ENCODE data around the gene NOL7. TPM values are rescaled to one million over a fixed set of nuclear protein-coding genes. Genes with fewer than 3 reads are reported as not detected.

Gene NOL7
- total and polyA plus RNA-seq, 2 of the 8 experiments (the other 6 are each of a cell fraction or from before 2014, with no cell fraction given): 16.4 to 70.4 TPM

DNA sequence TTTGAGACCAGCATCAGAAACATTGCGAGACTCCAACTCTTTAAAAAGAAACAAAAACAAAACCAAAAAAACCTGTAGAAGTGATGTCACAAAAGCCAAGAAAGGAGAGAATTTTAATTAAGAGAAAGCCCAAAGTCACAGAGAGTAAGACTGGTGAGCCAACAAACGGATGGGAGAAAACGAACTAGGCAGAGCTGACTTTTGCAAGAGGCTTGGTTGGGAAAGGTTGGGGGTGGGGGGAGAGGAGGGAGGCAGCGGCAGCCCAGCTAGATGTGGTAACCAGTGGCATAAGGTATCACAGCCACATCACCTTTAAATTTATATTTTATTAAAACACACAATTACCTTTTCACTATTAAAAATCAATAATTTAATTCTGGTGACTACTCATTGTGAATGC lies 23.5 kb downstream of the NOL7 start (continued):
- TF ChIP-seq CEBPB (IDR thresholded peaks at IDR 0.05; ENCODE audit: low read depth, low read length) (no peak), TCF12 (IDR thresholded peaks at IDR 0.05; ENCODE audit: low read depth, low read length) (no peak), CBX5 (IDR thresholded peaks at IDR 0.05; ENCODE audit: low read depth, low read length) (no peak), GABPA (IDR thresholded peaks at IDR 0.05; ENCODE audit: borderline replicate concordance, insufficient read depth, low read length) (no peak), YY1 (IDR thresholded peaks at IDR 0.05; ENCODE audit: low read depth, low read length) (no peak), KDM1A (IDR thresholded peaks at IDR 0.05; ENCODE audit: borderline replicate concordance, low read length) (no peak), RFX5 (IDR thresholded peaks at IDR 0.05; ENCODE audit: borderline replicate concordance, low read depth, low read length) (no peak), TAF7 (optimal IDR thresholded peaks at IDR 0.05; ENCODE audit: borderline replicate concordance, low read depth, low read length) (no peak)
- TF ChIP-seq, protein P1, sequence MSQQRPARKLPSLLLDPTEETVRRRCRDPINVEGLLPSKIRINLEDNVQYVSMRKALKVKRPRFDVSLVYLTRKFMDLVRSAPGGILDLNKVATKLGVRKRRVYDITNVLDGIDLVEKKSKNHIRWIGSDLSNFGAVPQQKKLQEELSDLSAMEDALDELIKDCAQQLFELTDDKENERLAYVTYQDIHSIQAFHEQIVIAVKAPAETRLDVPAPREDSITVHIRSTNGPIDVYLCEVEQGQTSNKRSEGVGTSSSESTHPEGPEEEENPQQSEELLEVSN (IDR thresholded peaks at IDR 0.05): no peak
